Stimulated activated naive CD8-positive, alpha-beta T cell treated with anti-CD3 and anti-CD28 coated beads, Interleukin-15, Interleukin-2, amounts not matched to agents 100 ng/mL and 50 ng/mL, for 24 hours (primary cell): ENCODE results near the gene FHIT.
A peak's percentile ranks its signal among the peaks of the same experiment; 100 is the strongest.

Source experiments
- H3K27ac Mint-ChIP-seq: one replicate; pipeline ENCODE4 v1.8.0; 2021; ENCODE audit warnings: mild to moderate bottlenecking, mixed read lengths
- H3K27me3 Mint-ChIP-seq: one replicate; pipeline ENCODE4 v1.8.0; 2021; ENCODE audit warnings: mixed read lengths
- H3K36me3 Mint-ChIP-seq: one replicate; pipeline ENCODE4 v1.8.0; 2021; ENCODE audit warnings: low read depth, mixed read lengths
- H3K4me1 Mint-ChIP-seq: one replicate; pipeline ENCODE4 v1.8.0; 2021; ENCODE audit warnings: low read depth, mixed read lengths
- H3K4me3 Mint-ChIP-seq: one replicate; pipeline ENCODE4 v1.8.0; 2021; ENCODE audit warnings: mild to moderate bottlenecking, mixed read lengths
- H3K9me3 Mint-ChIP-seq: one replicate; pipeline ENCODE4 v1.8.0; 2021; ENCODE audit warnings: mixed read lengths

The FHIT gene

DNA sequence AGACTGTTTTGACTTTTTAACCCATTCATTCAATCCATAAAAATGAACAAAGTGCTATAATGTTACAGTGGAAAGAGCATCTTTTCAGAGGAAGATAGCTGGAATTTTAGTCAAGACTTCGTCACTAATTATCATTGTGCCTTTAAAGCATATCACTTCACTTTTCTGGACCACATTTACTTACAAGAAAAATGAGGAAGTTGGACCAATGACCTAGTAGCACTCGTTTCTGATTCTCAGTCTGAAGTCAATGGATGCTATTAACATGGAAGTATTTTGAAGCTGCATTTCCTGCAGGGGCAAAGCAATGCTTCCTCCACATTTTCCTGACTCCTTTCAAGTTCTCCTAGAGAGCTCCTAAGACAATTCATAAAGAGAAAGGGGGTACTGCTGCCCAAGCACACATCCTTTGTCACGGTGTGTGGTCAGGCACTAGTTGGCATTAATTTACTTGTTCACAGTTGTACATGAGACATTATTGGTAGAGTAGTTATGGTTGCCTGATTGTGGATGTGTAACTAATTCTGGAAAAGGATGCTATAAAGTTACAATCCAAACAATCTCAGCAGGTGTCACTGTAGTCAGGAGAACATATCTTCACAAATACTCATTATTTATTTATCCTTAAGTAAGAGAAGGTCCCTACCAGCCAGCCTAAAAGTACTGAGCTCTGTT, 1049.1 kb downstream of the FHIT start:
- no peak overlapping the region for H3K4me3 Mint-ChIP-seq
- no peaks in the 10 kb centered on the region for H3K4me1 Mint-ChIP-seq
- H3K27ac Mint-ChIP-seq, result no peak overlapping the region
- no peaks in the 10 kb centered on the region for H3K9me3 Mint-ChIP-seq
- no peaks in the 10 kb centered on the region for H3K36me3 Mint-ChIP-seq
- no peaks in the 10 kb centered on the region for H3K27me3 Mint-ChIP-seq

- Mint-ChIP-seq H3K4me3 (no peak overlapping the region), H3K9me3 (no peaks in the 10 kb centered on the region), H3K36me3 (no peaks in the 10 kb centered on the region), H3K27ac (no peak overlapping the region), H3K27me3 (no peaks in the 10 kb centered on the region), H3K4me1 (no peaks in the 10 kb centered on the region)
Measured at GRCh38 chr3:60199306-60199705, 1051.9 kb downstream of the FHIT start.

GRCh38 chr3:60198179-60198720, 1053.0 kb downstream of the FHIT start:
- Mint-ChIP-seq H3K27me3 (no peaks in the 10 kb centered on the region), H3K27ac (no peak overlapping the region), H3K9me3 (no peaks in the 10 kb centered on the region), H3K36me3 (no peaks in the 10 kb centered on the region), H3K4me1 (peaks cover under 1% of the 10 kb centered on the region), H3K4me3 (no peak overlapping the region)

DNA sequence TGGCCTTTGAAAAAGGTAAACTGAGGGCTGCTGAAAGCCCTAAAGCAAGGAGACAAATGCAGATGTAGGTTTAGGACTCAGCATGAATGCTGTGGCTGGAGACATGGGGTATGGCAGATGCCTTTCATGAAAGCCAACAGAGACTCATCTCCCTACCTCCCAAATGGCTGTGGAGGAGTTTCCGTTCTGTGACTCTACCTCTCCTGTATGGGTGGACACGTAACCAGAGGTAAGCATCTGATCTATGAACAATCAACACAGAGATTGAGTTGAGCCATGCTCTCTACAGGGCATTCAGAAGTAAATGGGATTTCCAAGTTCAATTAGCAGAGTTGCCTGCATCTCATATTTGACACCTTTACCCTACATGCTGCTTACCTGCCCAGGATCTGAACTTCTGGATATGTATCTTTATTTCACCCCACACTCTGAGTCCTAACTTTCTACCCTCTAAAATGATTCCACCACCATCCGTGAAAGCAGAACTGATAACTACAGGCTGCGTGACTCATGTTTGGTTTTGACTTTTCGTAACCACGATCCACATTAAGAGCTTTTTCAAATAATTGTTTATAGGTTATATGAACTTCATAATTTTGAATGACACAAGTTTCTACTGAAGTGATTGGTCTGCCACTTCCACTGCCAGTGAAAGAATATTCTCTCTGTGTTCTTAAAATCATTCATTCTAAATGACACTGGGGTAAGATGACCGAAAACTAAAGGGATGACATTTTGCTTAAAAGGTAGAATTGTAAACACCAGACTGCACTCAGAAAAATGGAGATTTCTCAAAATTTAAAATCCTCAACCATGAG, 1058.7 kb downstream of the FHIT start:
- Mint-ChIP-seq H3K4me3 (no peak overlapping the region), H3K36me3 (peaks cover 3% of the 10 kb centered on the region), H3K27me3 (peaks cover 3% of the 10 kb centered on the region), H3K4me1 (peaks cover 37% of the 10 kb centered on the region), H3K27ac (peak overlapping the region; percentile 21), H3K9me3 (peaks cover 3% of the 10 kb centered on the region)

GRCh38 chr3:60190073-60190472, 1061.2 kb downstream of the FHIT start:
- Mint-ChIP-seq H3K27me3 (peaks cover 3% of the 10 kb centered on the region), H3K4me3 (no peak overlapping the region), H3K36me3 (peaks cover 3% of the 10 kb centered on the region), H3K9me3 (peaks cover 3% of the 10 kb centered on the region), H3K4me1 (peaks cover 37% of the 10 kb centered on the region), H3K27ac (peak overlapping the region; percentile 11)

DNA sequence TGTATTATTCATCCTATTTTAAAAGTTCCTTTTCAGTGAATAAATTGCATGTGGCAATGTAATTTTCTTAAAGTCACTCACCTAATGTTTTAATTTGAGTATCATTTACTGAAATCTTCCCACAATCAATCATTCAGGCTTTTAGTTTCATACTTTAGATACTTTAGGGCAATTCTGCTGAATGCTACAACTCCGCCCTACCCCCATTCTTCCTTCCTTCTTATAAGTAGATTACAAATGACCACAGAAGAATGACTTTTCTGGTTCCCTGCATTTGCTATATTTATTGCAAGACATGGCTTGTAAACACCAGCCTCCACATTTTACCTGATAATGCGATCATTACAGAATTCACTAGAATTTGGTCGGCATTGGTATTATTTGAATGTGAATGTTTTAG, 1061.9 kb downstream of the FHIT start:
- H3K4me3 Mint-ChIP-seq, result no peak overlapping the region
- peaks cover 37% of the 10 kb centered on the region for H3K4me1 Mint-ChIP-seq
- H3K36me3 Mint-ChIP-seq, result peaks cover 3% of the 10 kb centered on the region
- peaks cover 3% of the 10 kb centered on the region for H3K27me3 Mint-ChIP-seq
- no peak overlapping the region for H3K27ac Mint-ChIP-seq
- peaks cover 3% of the 10 kb centered on the region for H3K9me3 Mint-ChIP-seq

DNA sequence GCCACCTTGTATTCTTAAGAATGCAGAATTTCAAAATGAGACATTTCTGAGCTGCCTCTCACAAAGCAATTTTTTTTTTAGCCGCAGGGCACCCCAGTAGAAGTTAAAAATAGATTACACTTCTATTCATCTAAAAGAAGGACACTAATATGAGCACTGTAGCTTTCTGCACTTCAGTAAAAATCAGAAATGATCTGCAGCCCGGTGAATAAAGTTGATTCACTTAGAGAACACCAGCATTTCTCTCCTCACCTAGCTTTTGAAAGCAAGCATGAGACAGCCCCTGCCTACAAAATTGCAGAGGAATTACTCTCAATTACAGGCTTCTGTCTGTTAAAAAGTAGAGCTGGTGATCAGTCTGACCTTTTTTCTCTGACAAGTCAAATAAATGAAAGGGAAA, 1062.4 kb downstream of the FHIT start:
- Mint-ChIP-seq H3K36me3 (peaks cover 3% of the 10 kb centered on the region), H3K27me3 (peaks cover 3% of the 10 kb centered on the region), H3K4me1 (peaks cover 37% of the 10 kb centered on the region), H3K4me3 (no peak overlapping the region), H3K9me3 (peaks cover 3% of the 10 kb centered on the region), H3K27ac (no peak overlapping the region)

- Mint-ChIP-seq H3K4me3 (no peak overlapping the region), H3K4me1 (peaks cover 28% of the 10 kb centered on the region), H3K27me3 (peaks cover 3% of the 10 kb centered on the region), H3K36me3 (peaks cover 3% of the 10 kb centered on the region), H3K27ac (no peak overlapping the region), H3K9me3 (peaks cover 3% of the 10 kb centered on the region)
Measured at GRCh38 chr3:60187343-60187742, 1063.9 kb downstream of the FHIT start.

DNA sequence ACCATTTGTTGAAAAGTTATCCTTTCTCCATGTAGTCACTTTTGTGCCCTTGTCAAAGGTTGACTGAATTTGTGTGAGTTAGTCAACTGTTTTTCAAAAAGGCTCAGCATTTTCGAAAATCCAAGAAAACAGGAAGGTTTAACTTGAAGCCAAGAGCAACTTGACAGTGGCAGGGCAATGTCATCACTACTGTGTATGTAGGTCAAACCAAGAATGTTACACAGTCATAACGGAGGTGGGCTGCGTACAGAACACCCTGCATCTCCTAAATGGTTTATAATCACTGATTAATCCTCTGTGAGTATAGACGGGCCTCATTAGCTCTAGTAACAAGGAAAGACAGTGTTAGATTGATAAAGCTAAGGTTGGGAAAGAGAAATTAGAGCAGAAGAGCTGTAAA, 1064.9 kb downstream of the FHIT start:
- peaks cover 2% of the 10 kb centered on the region for H3K9me3 Mint-ChIP-seq
- H3K4me3 Mint-ChIP-seq, result no peak overlapping the region
- H3K4me1 Mint-ChIP-seq, result peaks cover 20% of the 10 kb centered on the region
- no peak overlapping the region for H3K27ac Mint-ChIP-seq
- peaks cover 2% of the 10 kb centered on the region for H3K36me3 Mint-ChIP-seq
- peaks cover 2% of the 10 kb centered on the region for H3K27me3 Mint-ChIP-seq

- Mint-ChIP-seq H3K9me3 (no peaks in the 10 kb centered on the region), H3K27ac (no peak overlapping the region), H3K4me3 (no peak overlapping the region), H3K4me1 (peaks cover 16% of the 10 kb centered on the region), H3K27me3 (no peaks in the 10 kb centered on the region), H3K36me3 (no peaks in the 10 kb centered on the region)
Measured at GRCh38 chr3:60185161-60185560, 1066.1 kb downstream of the FHIT start.

DNA sequence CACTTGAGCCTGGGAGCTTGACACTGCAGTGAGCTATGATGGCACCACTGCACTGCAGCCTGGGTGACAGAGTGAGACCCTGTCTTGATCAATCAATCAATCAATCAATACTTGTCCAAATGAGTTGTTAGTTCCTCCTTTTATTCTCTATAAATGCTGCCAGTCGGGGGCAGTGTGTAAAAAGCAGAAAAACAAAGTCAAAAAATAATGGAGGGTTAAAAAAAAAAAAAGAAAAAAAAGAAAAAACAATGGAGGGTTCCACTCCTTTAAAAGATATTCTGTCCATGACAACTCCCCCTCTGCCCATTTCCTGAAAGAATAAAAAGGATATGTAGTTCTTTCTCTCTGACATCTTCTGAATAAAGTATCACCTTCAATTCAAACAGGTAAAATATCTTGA, 1068.6 kb downstream of the FHIT start:
- Mint-ChIP-seq H3K4me1 (no peaks in the 10 kb centered on the region), H3K27ac (no peak overlapping the region), H3K4me3 (no peak overlapping the region), H3K27me3 (no peaks in the 10 kb centered on the region), H3K36me3 (no peaks in the 10 kb centered on the region), H3K9me3 (no peaks in the 10 kb centered on the region)

GRCh38 chr3:60178931-60179653, 1072.2 kb downstream of the FHIT start:
- Mint-ChIP-seq H3K4me3 (no peak overlapping the region), H3K9me3 (no peaks in the 10 kb centered on the region), H3K4me1 (no peaks in the 10 kb centered on the region), H3K36me3 (no peaks in the 10 kb centered on the region), H3K27ac (no peak overlapping the region), H3K27me3 (no peaks in the 10 kb centered on the region)

DNA sequence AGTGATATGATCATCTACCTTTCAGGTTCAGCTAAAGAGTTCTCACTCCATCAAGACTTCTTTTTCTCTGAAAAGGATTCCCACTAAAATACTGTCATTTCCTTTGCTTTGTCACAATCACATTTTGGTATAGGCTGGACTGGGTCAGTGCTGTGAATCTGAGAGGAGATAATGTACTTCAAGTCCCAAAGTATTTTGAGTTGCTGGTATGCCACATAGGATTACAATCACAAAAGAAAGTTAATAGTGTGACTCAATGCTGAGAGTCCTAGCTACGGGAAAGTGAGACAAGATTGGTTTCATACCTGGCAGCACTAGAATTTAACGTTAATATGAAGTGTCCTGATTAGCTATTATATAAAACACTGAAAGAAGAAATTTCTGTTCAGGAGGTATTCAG, 1073.5 kb downstream of the FHIT start:
- Mint-ChIP-seq H3K4me1 (no peaks in the 10 kb centered on the region), H3K36me3 (no peaks in the 10 kb centered on the region), H3K27ac (no peak overlapping the region), H3K27me3 (no peaks in the 10 kb centered on the region), H3K9me3 (no peaks in the 10 kb centered on the region), H3K4me3 (no peak overlapping the region)

DNA sequence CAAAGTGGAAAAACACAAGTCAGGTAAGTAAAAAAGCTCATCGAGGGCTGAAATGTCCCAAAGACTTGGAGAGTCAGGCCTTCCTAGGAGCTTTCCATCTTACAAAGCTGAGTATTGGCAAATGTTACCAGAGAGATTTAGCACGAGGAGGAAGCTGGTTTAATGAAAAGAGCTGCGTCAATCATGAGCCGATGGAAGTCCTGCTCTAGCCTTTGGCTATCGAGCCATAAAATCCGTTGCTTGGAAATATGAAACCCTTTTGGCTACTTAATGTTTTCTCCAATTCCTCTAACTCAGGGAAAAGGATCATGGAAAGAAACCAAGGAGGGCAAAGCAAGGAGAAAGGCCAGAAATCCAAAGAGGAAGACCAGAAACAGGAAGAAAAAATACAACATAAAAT, 1074.6 kb downstream of the FHIT start:
- Mint-ChIP-seq H3K36me3 (no peaks in the 10 kb centered on the region), H3K4me3 (no peak overlapping the region), H3K27ac (no peak overlapping the region), H3K27me3 (no peaks in the 10 kb centered on the region), H3K9me3 (no peaks in the 10 kb centered on the region), H3K4me1 (no peaks in the 10 kb centered on the region)

- Mint-ChIP-seq H3K27ac (no peak overlapping the region), H3K4me1 (no peaks in the 10 kb centered on the region), H3K9me3 (no peaks in the 10 kb centered on the region), H3K36me3 (no peaks in the 10 kb centered on the region), H3K27me3 (no peaks in the 10 kb centered on the region), H3K4me3 (no peak overlapping the region)
Measured at GRCh38 chr3:60175680-60176079, 1075.6 kb downstream of the FHIT start.
